ENCODE data around the gene ISM1. TPM values are rescaled to one million over a fixed set of nuclear protein-coding genes. Genes with fewer than 3 reads are reported as not detected.

ISM1 gene
- total RNA-seq, 2 donors from 2014 or later, result 25.8 to 42.7 TPM

GRCh38 chr20:13250251-13250650 is 29.2 kb downstream of the ISM1 start:
- DNase-seq (ENCODE audit: low spot score), result no peak
- intact Hi-C loops (cut with DNase I), result no loop called here

DNA sequence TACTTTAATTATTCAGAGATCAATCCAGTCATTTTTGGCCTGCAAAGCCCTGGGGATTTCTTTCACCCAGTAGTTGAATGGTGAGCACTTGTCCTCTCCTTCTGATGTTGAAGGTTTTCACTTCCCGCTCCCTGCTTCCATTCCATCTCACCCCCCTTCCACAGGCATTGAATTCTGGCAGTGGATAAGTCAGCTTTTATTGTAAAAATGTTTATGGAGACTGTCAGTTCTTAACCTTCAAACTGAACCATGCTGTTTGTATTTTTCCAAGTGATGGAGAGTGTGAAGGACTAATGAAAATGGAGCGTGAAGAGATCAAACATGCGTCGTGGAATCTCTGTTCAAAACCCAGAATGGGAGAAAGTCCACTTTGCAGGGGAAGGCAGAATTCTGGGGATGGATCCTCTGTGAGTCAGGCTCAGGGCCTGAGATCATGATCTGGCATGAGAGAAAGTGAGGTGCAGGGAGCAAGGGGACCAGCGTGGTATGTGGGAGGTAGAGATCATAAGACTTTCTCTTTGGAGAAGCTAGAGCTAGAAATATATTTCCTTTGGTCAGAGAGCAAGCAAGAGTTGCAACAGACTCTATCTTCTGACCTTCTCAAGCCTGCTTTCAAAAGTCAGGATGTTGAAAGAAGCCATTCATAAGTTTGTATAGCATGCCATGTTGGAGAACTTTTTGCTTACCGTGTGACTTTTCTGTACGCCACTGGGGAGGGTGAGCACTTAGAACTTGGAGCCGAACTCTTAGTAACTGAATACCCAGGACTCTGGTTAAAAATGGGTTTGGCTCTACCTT is 30.2 kb downstream of the ISM1 start:
- intact Hi-C loops (cut with DNase I), result no loop called here
- DNase-seq (ENCODE audit: low spot score), result no peak

GRCh38 chr20:13251904-13252297 is 30.8 kb downstream of the ISM1 start:
- intact Hi-C loops (cut with DNase I), result no loop called here
- DNase-seq (ENCODE audit: low spot score), result no peak

GRCh38 chr20:13255356-13255755 is 34.3 kb downstream of the ISM1 start:
- intact Hi-C loops (cut with DNase I), result no loop called here
- DNase-seq (ENCODE audit: low spot score), result no peak

DNA sequence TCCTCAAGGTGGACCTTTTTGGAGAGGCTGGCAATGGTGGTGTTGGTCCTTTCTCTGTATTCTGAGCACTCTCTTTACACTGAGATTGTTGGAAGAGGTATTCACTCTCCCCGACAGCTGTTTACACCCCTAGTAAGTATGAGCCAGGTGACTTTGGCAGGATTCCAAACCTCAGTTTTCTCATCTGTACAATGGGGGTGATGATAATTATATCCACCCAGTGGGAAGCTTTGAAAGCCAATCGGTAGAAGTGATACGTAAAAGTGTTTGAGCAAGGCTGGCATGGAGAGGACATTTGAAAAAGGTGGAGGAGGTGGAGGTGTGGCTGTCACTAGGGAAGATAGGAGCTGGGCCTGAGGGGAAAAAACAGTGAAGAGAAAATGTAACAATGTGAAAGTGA is 35.5 kb downstream of the ISM1 start:
- intact Hi-C loops (cut with DNase I), result no loop called here
- DNase-seq (ENCODE audit: low spot score), result no peak

DNA sequence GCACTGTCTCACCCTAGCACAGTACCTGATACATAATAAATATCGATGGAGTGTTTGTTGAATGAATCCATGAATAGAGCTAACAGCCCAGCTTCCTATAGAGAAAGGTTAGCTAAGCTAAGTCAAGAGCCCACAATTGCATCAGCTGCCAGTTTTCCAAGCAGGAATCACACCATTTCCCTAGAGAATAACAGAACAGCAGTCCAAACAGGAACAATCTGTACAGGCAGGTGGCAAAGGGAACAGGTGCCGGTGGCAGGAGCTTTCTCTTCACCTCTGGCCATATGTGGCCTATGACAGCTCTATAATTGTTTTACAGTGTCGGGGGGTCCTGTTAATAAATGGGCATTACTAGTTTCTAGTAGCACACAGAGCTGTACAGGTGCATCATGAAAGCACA is 38.8 kb downstream of the ISM1 start:
- intact Hi-C loops (cut with DNase I), result no loop called here
- no peak for DNase-seq (ENCODE audit: low spot score)

- intact Hi-C loops (cut with DNase I), result no loop called here
- no peak for DNase-seq (ENCODE audit: low spot score)
Observed at GRCh38 chr20:13260650-13261279, 39.7 kb downstream of the ISM1 start.

GRCh38 chr20:13261460-13262301 is 40.6 kb downstream of the ISM1 start:
- intact Hi-C loops (cut with DNase I), result no loop called here
- DNase-seq (ENCODE audit: low spot score), result peak; percentile 85

- intact Hi-C loops (cut with DNase I), result no loop called here
- DNase-seq (ENCODE audit: low spot score), result no peak
Observed at GRCh38 chr20:13262302-13262650, 41.2 kb downstream of the ISM1 start.

- DNase-seq (ENCODE audit: low spot score), result no peak
- intact Hi-C loops (cut with DNase I), result no loop called here
Observed at GRCh38 chr20:13262671-13263360, 41.7 kb downstream of the ISM1 start.

DNA sequence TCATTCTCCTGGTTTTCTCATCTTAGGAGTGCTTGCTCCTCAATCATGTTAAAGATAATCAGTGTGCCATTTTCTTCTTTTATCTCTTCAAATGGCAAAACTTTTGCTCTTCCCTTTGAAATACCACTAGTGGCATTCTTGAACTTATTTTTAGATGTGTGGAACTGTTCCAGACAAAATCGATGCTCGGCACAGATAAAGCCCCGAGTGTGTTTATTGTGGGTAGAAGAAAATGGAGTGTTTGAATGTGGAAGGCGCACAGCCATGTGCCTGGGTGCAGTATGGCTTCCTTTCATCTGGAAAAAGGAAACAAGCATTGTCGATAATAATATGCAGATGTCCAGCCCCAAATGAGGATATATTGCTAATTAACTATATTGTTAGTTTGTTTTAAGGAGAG is 42.4 kb downstream of the ISM1 start:
- intact Hi-C loops (cut with DNase I), result no loop called here
- no peak for DNase-seq (ENCODE audit: low spot score)

DNA sequence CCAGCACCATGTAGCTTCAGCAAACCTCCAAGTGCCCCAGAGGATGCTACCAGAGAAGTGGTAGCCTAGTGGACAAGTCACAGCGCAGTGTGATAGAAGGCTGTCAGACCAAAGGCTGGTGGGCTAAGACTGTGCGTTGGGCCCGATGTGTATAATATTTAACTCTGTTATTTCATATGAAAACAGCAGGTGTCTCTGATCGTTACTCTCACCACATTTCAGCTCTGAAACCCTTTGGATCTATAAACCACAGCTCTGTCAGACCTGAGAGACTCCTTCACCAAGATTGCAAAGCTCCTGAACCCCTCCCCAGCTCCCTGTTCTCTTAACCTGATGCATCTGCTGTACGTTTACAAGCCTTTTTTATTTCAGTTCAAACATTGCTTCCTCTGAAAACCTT is 43.8 kb downstream of the ISM1 start:
- intact Hi-C loops (cut with DNase I), result no loop called here
- DNase-seq (ENCODE audit: low spot score), result no peak

DNA sequence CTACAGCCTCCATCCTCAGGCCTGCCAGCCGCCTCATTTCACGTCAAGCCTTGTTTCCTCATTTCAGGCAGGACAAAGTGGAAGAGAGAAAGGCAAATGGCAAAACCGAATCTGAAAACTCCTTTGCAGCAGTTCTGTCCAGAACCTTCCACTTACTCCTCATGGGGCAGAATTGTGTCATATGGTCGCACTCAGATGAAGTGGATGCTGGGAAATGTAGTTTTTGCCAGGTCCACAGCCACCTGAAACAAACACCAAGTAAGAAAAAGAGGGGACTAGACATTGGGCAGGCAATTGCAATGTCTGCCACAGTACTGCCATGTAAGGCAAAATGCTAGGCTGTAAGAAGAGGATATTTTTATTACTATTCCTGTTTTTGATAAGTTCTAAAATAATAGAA is 44.9 kb downstream of the ISM1 start:
- no peak for DNase-seq (ENCODE audit: low spot score)
- intact Hi-C loops (cut with DNase I), result no loop called here

DNA sequence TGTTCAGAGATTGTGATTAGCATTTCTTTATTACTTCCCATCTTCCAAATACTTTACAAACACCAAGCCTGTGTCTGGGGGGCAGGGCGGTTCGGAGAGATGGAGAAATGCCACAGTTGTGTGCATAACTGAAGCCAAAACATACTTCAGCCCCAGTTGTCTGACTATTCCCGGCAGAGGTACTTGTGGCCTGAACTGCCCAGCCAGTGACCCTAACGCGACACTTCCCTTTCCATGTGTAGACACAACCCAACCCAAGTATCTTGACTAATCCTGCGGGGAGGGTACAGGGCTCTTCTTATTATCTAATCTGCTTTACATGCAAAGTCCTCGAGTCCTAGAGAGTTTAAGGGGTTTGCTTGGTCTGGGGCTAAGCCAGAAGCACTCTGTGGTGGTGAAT is 46.2 kb downstream of the ISM1 start:
- intact Hi-C loops (cut with DNase I), result no loop called here
- DNase-seq (ENCODE audit: low spot score), result no peak

GRCh38 chr20:13268953-13269352 is 47.9 kb downstream of the ISM1 start:
- intact Hi-C loops (cut with DNase I), result no loop called here
- no peak for DNase-seq (ENCODE audit: low spot score)

- intact Hi-C loops (cut with DNase I), result no loop called here
- DNase-seq (ENCODE audit: low spot score), result no peak
Observed at GRCh38 chr20:13270211-13270610, 49.1 kb downstream of the ISM1 start.

DNA sequence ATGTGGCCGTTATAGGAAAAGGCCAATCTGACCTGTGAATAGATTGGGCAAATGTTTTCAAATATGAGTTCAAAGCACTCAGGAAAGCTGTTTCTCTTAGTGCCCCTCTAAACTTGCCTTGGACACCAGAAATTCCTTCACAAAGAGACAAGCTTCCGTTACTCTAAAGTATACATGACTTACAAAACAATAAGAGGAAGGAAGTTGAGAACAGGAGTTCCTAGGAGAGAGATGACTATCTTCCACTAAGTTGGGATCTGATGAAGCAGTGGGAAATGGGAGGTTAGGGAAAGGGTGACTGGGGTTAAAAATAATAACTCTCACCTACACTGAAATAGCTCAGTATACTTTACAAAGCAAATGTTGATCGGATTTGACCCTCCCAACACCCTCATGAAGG is 50.0 kb downstream of the ISM1 start:
- DNase-seq (ENCODE audit: low spot score), result no peak
- intact Hi-C loops (cut with DNase I), result no loop called here

DNA sequence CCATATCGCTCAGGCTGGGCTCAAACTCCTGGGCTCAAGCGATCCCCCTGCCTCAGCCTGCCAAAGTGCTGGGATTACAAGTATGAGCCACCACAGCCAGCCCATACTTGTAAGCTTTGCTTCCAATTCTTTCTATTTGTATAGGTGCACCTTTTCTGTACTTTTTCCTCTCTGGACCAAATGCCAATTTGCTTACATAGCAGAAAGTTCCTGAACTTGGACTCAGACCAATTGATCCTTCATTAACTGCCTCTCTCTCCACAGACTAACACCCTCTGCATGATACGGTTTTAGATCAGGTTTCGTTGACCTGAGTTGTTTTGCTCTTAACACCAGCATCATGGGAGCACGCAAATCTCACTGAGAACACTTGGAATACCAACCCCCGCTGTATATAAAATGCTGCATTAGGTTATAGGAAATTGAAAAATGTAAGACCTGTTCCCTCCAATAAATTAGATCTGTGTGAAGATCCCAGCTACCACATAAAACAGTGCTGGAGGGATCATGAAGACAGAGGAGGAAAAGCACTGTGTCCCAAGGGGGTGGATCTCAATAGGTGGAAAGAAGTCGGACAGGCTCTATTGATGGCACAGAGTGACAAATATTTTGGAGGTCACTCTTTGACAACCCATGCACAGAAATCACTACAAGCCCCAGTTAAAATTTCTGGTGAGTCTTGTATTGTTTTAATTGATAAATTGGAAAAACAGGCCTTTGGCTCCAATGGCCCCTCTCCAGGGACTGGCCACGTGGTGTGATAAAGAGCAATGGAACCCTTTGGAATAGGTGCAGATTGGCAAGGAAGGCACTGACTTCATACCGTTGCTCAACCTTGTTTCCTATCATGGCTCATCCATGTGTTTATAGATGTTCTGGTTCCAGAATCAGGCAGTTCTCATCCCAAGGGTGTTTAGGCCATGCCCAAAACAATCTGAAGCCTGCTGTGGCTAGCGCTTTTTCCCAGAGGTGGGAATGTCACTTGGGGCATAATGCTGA is 51.2 kb downstream of the ISM1 start:
- DNase-seq (ENCODE audit: low spot score), result no peak
- intact Hi-C loops (cut with DNase I), result no loop called here

Data from posterior vena cava (tissue), 2 donors.